Epidermal melanocyte (primary cell): ENCODE measurements around the gene PPP3R1.
A peak's percentile ranks its signal among the peaks of the same experiment; 100 is the strongest.

Source experiments
- DNase-seq: peaks from one replicate; pipeline ENCODE4 v3.0.0; 2011; ENCODE audit warnings: low spot score; ENCODE audit not compliant: insufficient read length

PPP3R1 gene

GRCh38 chr2:68258851-68259250 lies 6.5 kb upstream of the PPP3R1 start:
- no peak for DNase-seq

- DNase-seq: no peak
Observed at GRCh38 chr2:68256093-68256450, 3.7 kb upstream of the PPP3R1 start.

- DNase-seq: no peak
Observed at GRCh38 chr2:68253219-68254068, 1.1 kb upstream of the PPP3R1 start.

- no peak for DNase-seq
Observed at GRCh38 chr2:68251855-68252399, 405 bp downstream of the PPP3R1 start.

GRCh38 chr2:68251187-68251854 lies 1.0 kb downstream of the PPP3R1 start:
- DNase-seq: peak; percentile 66

- DNase-seq: no peak
Observed at GRCh38 chr2:68250652-68251186, 1.6 kb downstream of the PPP3R1 start.

- DNase-seq: no peak
Observed at GRCh38 chr2:68250196-68250595, 2.1 kb downstream of the PPP3R1 start.

GRCh38 chr2:68248806-68249205 lies 3.5 kb downstream of the PPP3R1 start:
- no peak for DNase-seq

GRCh38 chr2:68248361-68248760 lies 4.0 kb downstream of the PPP3R1 start:
- DNase-seq: no peak

GRCh38 chr2:68246396-68246795 lies 5.9 kb downstream of the PPP3R1 start:
- DNase-seq: no peak

- DNase-seq: no peak
Observed at GRCh38 chr2:68245672-68246071, 6.7 kb downstream of the PPP3R1 start.

- DNase-seq: no peak
Observed at GRCh38 chr2:68245066-68245465, 7.3 kb downstream of the PPP3R1 start.

GRCh38 chr2:68244456-68244855 lies 7.9 kb downstream of the PPP3R1 start:
- DNase-seq: no peak

- DNase-seq: no peak
Observed at GRCh38 chr2:68241732-68242131, 10.6 kb downstream of the PPP3R1 start.

GRCh38 chr2:68240446-68240845 lies 11.9 kb downstream of the PPP3R1 start:
- no peak for DNase-seq

GRCh38 chr2:68238955-68239822 lies 13.1 kb downstream of the PPP3R1 start:
- no peak for DNase-seq

- no peak for DNase-seq
Observed at GRCh38 chr2:68237976-68238580, 14.3 kb downstream of the PPP3R1 start.

GRCh38 chr2:68237404-68237803 lies 14.9 kb downstream of the PPP3R1 start:
- no peak for DNase-seq

- no peak for DNase-seq
Observed at GRCh38 chr2:68236876-68237275, 15.5 kb downstream of the PPP3R1 start.

GRCh38 chr2:68236103-68236734 lies 16.1 kb downstream of the PPP3R1 start:
- no peak for DNase-seq
